ENCODE results near the gene STK25.
A peak's percentile ranks its signal among the peaks of the same experiment; 100 is the strongest.
"Not testable (repeated sequence)": the region's sequence is repeated elsewhere in the genome, so short reads cannot be mapped to it uniquely, and the experiment has no call there.

The STK25 gene

DNA sequence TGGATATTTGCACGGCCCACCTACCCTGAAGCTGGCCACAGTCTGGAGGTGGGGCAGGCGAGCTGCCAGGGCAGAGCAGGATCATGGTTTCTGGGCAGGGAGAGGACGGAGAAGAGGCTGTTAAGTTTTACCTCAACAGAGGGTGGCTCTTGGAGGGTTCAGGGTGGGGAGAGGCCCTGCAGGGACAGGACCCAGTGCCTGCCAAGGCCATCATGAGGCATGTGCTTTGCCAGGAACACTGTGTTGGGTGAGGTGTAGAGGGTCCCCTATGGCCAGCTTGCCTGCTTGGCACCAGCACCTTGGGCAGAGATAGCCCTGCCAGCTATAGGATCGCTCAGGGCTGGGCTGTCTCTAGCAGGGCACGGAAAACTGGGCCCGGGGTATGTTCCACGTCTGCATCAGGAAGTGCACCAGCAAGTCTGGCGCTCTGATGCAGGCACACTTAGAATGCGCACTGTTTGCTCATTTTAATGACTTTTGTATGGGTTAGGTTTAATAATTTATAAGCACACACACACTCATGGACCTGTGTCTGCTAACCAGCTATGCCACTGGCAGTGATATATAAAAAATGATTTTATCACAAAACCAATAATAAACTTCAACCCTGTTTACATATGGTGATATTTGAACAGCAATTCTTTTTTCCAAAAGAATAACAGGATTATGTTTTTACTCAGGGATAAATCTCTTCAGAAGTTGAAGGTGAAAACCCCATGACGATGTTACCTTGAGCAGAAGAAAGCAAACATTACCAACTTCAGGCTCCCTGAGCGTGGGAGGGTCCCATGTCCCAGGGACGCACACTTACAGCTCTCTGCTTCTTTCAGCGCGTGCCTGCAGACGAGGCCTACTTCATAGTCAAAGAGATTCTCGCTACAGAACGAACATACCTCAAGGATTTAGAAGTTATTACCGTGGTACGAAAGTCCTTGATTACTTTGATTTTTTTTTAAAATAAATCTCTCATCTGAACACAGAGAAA is 46.4 kb downstream of the STK25 start:
- no peak for ATAC-seq

DNA sequence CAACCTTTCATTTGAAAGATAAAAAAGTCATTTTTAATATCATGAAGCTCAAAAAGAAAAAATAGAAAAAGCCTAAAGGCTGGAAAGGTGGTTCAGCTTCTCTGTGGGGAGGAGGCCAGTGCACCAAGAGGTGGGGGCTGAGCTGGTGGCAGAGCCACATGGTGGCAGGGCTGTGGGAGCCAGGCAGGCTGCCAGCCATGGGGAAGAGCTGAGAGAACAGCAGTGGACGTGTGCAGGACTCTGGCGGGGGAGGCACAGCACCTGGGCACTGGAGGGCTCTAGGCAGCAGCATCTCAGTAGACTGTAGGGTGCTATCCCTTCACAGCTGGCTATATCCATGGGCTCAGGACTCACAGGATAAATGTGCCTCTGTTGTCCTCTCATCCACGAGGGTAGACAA is 47.8 kb downstream of the STK25 start:
- ATAC-seq: no peak

DNA sequence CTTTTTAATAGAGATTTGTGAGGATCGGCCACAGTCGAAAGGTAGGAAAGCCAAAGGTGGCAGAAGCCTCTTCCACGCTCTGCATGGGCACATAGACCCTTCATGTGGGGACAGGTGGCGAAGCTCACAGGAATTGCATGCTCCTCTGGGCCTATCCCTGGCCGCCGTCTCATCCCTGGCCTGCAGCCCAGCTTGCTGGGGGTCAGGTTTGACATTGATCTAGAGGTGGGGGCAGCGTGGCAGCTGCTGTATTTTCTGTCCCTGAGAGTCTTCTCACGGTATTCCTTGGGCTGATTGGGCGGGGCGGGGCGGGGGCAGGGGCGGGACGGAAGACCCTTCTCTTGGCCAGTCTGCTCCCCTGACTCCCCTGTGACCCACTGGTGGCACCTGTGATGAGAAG is 48.9 kb downstream of the STK25 start:
- ATAC-seq: no peak

DNA sequence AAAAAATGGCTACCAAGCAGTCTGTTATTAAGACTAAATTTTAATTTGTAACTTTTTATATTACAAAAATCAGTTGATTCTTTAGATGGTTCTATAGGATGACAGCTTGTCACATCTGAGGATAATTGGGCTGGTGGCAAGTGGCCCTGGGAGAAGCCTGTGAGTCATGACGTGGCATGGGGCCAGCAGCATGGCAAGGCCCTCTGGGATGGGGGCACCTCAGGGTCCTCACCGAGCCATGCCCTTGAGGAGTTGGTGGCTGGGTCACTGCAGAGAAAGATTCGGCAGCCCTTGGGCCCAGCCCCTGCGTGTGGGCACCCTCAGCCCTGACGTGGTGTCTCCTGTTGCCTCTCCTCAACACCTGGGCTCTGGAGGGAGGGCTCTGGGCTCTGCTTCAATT is 49.7 kb downstream of the STK25 start:
- no peak for ATAC-seq

DNA sequence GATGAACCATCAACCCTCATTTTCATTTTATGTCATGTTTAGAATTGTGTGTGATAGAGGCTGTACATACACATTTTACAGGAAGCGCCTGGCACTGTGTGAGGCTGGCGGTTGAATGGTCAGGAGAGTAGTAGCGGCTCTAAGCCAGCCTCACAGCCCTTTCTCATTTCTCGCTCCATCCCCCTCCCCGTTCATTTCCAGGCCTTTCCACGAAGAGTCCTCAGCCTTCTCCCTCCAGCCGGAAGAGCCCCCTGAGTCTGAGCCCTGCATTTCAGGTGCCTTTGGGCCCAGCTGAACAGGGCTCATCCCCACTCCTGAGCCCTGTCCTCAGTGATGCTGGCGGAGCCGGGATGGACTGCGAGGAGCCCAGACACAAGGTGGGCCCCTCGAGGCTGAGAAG is 51.8 kb downstream of the STK25 start:
- no peak for ATAC-seq

DNA sequence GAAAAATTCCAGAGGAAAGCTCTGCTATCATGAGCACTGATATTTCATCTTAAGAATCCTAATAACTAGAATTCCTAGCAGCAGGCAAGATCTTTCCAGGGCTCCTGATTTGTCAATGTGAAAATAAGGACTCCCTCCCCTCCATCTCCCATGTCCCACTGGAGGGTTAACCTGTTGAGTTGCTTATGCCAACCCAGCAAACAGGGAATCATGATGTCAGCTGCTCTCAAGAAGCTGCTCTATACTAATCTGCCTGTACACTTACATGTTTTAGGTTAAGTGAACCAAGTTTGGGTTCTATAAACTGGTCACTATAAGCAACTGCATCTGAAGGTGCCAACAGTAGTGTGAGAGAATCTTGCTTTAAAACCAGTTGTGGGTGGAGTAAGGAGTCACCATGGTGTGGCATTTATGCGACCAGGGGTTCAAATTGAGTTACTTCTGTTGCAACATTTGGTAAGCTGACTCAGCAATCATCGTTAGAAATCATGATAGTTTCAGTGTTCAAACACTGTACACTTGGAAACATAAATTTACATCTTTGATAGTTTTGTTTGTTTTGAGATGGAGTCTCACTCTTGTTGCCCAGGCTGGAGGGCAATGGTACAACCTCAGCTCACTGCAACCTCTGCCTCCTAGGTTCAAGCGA is 53.4 kb downstream of the STK25 start:
- ATAC-seq: no peak

DNA sequence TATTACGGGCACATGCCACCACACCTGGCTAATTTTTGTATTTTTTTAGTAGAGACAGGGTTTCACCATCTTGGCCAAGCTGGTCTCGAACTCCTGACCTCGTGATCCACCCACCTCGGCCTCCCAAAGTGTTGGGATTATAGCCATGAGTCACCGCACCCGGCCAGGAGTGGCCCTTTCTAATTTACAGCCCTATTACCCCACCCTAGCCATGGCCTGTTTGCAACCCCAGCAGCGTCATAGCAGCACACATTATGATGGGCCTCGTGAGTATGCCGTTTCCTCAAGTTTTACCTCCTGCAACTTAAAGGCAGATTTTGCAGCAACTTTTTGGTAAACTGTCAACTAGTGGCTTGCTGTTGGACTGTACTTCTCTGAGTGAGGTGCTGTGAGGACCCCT is 54.5 kb downstream of the STK25 start:
- ATAC-seq: not testable (repeated sequence)

DNA sequence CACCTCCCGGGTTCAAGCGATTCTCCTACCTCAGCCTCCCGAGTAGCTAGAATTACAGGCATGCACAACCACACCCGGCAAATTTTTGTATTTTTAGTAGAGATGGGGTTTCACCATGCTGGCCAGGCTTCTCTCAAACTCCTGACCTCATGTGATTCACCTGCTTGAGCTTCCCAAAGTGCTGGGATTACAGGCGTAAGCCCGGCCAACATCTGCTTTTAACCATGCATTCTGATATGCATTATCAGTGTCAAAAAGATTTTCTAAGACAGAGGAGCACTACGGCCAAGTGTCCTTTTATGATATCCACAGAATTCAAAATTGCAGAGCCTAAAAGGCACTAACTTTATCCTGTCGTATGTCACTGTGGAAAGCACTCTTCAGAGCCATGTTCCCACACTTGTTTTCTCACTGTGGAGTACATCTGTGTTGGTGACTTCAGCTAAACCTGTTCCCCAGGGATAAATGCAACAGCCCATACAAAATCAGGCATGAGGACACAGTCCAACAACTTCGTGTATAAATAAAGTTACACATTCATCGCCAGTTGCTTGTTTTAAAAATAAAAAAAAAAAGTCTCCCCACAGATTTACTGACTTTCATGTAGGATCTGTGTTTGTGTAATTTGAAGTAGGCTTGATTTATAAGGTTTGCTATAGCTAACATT is 56.4 kb downstream of the STK25 start:
- ATAC-seq: no peak

DNA sequence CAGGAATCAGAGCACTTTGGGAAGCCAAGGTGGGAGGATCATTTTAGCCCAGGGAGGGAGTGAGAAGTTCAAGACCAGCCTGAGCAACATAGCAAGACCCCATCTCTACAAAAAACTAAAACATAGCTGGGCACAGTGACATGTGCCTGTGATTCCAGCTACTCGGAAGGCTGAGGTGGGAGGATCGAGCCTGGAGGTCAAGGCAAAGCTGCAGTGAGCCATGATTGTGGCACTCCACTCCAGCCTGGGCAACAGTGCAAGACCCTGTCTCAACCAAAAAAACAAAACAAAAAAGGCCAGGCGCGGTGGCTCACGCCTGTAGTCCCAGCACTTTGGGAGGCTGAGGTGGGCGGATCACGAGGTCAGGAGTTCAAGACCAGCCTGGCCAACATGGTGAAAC is 58.3 kb downstream of the STK25 start:
- not testable (repeated sequence) for ATAC-seq

DNA sequence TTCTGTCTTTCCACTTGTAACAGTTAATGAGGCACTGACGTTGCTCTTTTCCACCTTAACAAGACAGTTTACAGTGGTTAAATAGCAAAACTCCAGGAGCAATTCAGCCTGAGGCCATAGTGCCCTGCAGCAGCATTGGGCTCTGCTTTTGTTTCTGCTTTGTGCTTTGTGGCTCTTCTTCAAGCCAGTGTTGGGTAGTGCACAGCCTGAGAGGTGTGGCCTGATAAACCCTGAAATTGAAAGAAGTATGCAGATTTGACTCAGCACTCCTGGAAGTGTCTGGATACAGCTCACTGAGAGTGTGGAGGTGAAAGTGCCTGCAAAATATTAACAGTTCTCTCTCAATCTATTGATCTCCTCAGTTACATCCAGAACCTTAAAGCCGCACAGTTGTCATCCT is 63.0 kb downstream of the STK25 start:
- ATAC-seq: no peak

DNA sequence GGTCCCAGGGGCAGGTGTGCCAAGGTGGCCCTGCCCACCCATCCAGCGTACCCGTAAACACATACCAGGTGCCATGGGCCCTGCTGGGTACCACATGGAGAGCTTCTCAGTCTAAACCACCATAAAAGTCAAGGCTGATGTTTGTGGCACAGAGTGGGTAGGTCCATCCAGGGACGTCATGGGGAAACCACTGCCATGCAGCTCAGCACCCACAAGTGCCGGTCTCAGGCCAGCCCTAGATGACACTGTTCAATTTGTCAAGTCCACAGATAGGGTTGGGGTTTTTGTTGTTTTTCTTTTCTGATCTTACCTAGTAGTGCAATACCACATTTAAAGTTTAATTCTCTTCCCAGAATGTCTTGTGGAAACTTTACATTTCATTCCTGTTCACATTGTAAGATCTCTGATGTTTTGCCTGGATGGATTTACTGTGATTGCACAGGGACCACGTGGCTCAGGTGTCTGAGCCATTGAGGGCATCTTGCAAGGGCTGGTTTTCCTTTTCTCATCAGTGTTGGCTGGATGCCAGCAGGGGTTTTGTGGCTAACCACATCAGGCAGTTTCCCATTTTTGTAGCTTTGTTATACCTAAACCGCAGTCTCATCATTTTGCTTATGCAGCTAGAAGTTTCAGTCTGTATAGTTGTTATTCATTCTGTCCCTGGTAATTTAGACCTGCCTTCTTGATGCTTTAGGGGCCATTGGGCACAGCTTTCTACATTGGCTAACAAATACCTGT is 64.7 kb downstream of the STK25 start:
- ATAC-seq: peak; percentile 77 to 86

Measured in activated CD4-positive, CD25-positive, alpha-beta regulatory T cell treated with anti-CD3 and anti-CD28 coated beads, Interleukin-2, amount 50 U/mL, for 24 hours (primary cell).